K562 (cell line): ENCODE measurements around the gene P2RX3. TPM values are rescaled to one million over a fixed set of nuclear protein-coding genes. Genes with fewer than 3 reads are reported as not detected.
A peak's percentile ranks its signal among the peaks of the same experiment; 100 is the strongest.

ENCODE experiments used
- ATAC-seq: fragments of 200-7000 bp; cut with Tn5 transposase; 3 replicates; pipeline ENCODE4 v1.9.1; 2020; ENCODE audit warnings: moderate library complexity
- BruUV-seq: library from RNA; stranded (reverse); fragments of 400-500 nt; replicated peaks from 2 replicates; lab custom pipeline; 2021; lab: Mats Ljungman, UMichigan
- CTCF ChIA-PET: fragments of 300-600 bp; formaldehyde crosslinking; extraction: SDS; loops from one replicate; lab custom pipeline; 2021; ENCODE audit warnings: low intra/inter-chr PET ratio; lab: Yijun Ruan, JAX
- POLR2A ChIA-PET: fragments of 300-600, 350-650 bp; sonication (Branson Sonifier 250); formaldehyde crosslinking; extraction: SDS; loops from one replicate; lab custom pipeline; 2021; ENCODE audit warnings: antibody characterized with exemption, inconsistent platforms; lab: Yijun Ruan, JAX
- DNase-seq, 4 experiments: peaks; one replicate each; pipeline versions ENCODE4 v3.0.0 to v3.0.0-alpha.2; 2011 to 2018; ENCODE audit warnings: low spot score in 3 of 4, mixed read lengths in 3 of 4; ENCODE audit errors: extremely low read depth in 1 of 4
- FAIRE-seq: peaks from 2 replicates; lab custom pipeline; 2011; peaks lifted over from hg19 to GRCh38; lab: Jason Lieb, UNC
- H2AFZ ChIP-seq: 2 replicates; pipeline ENCODE4 v1.6.0; 2011; ENCODE audit warnings: low read depth, low read length, control low read depth, inconsistent platforms
- H3K27ac ChIP-seq: fragments of 200-600 bp; 3 replicates; pipeline ENCODE4 v1.8.0; 2011; ENCODE audit warnings: low read depth, mild to moderate bottlenecking, control low read depth, inconsistent platforms, low read length, moderate library complexity, mixed read lengths; ENCODE audit errors: extremely low read depth
- H3K27me3 ChIP-seq, 2 experiments: fragments of 300-600 bp in 1 of 2; 2 replicates in 1 of 2; 3 replicates in 1 of 2; pipeline versions ENCODE4 v1.6.0 to v1.8.0; 2011; ENCODE audit warnings: inconsistent platforms in 2 of 2, low read length in 2 of 2, mild to moderate bottlenecking in 1 of 2, mixed read lengths in 1 of 2, moderate library complexity in 1 of 2; ENCODE audit not compliant: control insufficient read depth in 2 of 2, insufficient read depth in 2 of 2
- H3K36me3 ChIP-seq: fragments of 300-600 bp; 3 replicates; pipeline ENCODE4 v1.8.0; 2011; ENCODE audit warnings: mild to moderate bottlenecking, low read length, inconsistent platforms; ENCODE audit not compliant: control insufficient read depth, insufficient read depth
- H3K4me1 ChIP-seq, 2 experiments: fragments of 200-600 bp in 1 of 2; replicated peaks in 1 of 2; 2 replicates in 1 of 2; 3 replicates in 1 of 2; pipeline versions ENCODE4 v1.5.1 to v1.8.0; 2011; ENCODE audit warnings: inconsistent platforms in 2 of 2, low read length in 2 of 2, mild to moderate bottlenecking in 1 of 2, mixed read lengths in 1 of 2, moderate library complexity in 1 of 2; ENCODE audit not compliant: control insufficient read depth in 2 of 2, insufficient read depth in 2 of 2
- H3K4me2 ChIP-seq: 2 replicates; pipeline ENCODE4 v1.6.1; 2011; ENCODE audit warnings: low read length, control low read depth, inconsistent platforms, mixed read lengths; ENCODE audit not compliant: insufficient read depth
- H3K4me3 ChIP-seq: fragments of 200-600 bp; sonication (generic), shearing (Covaris generic); 2 replicates; pipeline ENCODE4 v1.5.1; 2016; ENCODE audit warnings: control low read depth, inconsistent platforms
- H3K79me2 ChIP-seq: fragments of 200-600 bp; 3 replicates; pipeline ENCODE4 v1.8.0; 2011; ENCODE audit warnings: low read length, inconsistent platforms; ENCODE audit not compliant: control insufficient read depth, insufficient read depth
- H3K9ac ChIP-seq, 2 experiments: 2 replicates each; pipeline versions ENCODE4 v1.6.0 to v1.6.1; 2011; ENCODE audit warnings: low read depth in 2 of 2, low read length in 2 of 2, control low read depth in 1 of 2, inconsistent platforms in 1 of 2, mild to moderate bottlenecking in 1 of 2, mixed read lengths in 1 of 2; ENCODE audit not compliant: insufficient read depth in 1 of 2
- H3K9me1 ChIP-seq: one replicate; pipeline ENCODE4 v1.6.0; 2011; ENCODE audit warnings: inconsistent platforms, mild to moderate bottlenecking, low read length, moderate library complexity; ENCODE audit not compliant: control insufficient read depth, insufficient read depth
- H3K9me3 ChIP-seq: replicated peaks from 2 replicates; pipeline ENCODE4 v1.5.1; 2011; ENCODE audit warnings: low read depth, low read length, inconsistent platforms; ENCODE audit not compliant: control insufficient read depth, insufficient read depth
- H4K20me1 ChIP-seq: replicated peaks from 2 replicates; pipeline ENCODE4 v1.6.1; 2011; ENCODE audit warnings: low read length, inconsistent platforms, mixed read lengths; ENCODE audit not compliant: control insufficient read depth, insufficient read depth
- AFF4 ChIP-seq: sonication (generic); formaldehyde crosslinking; IDR thresholded peaks from 2 replicates; pipeline ENCODE4 v1.8.0; 2023; ENCODE audit warnings: mild to moderate bottlenecking, missing genetic modification reagents
- CBFB ChIP-seq: sonication (generic); formaldehyde crosslinking; IDR thresholded peaks from 2 replicates; pipeline ENCODE4 v1.4.0; 2020; ENCODE audit warnings: mild to moderate bottlenecking, missing genetic modification reagents
- HDAC3 ChIP-seq: fragments of 450-650 bp; IDR thresholded peaks from 2 replicates; pipeline ENCODE4 v1.6.1; 2018; ENCODE audit warnings: borderline replicate concordance, mild to moderate bottlenecking, moderate library complexity; ENCODE audit not compliant: partially characterized antibody
- HEY1 ChIP-seq: fragments of 250-450 bp; sonication (Bioruptor Pico); IDR thresholded peaks from 2 replicates; pipeline ENCODE4 v1.5.0; 2020; ENCODE audit warnings: mild to moderate bottlenecking, moderate library complexity, borderline replicate concordance
- MED1 ChIP-seq: sonication (generic); formaldehyde crosslinking; IDR thresholded peaks from 2 replicates; pipeline ENCODE4 v1.8.1; 2023; ENCODE audit warnings: missing genetic modification reagents, borderline replicate concordance
- NUFIP1 ChIP-seq: fragments of 450-650 bp; IDR thresholded peaks from 2 replicates; pipeline ENCODE4 v1.6.1; 2018; ENCODE audit not compliant: partially characterized antibody
- POLR2B ChIP-seq: fragments of 450-650 bp; IDR thresholded peaks from 2 replicates; pipeline ENCODE4 v1.6.1; 2018; ENCODE audit warnings: low read depth; ENCODE audit not compliant: partially characterized antibody
- PYGO2 ChIP-seq: fragments of 450-650 bp; IDR thresholded peaks from 2 replicates; pipeline ENCODE4 v1.6.1; 2016; ENCODE audit warnings: mild to moderate bottlenecking, missing genetic modification characterization, moderate library complexity, missing compliant biosample characterization
- RBFOX2 ChIP-seq: fragments of 200-400 bp; formaldehyde crosslinking; IDR thresholded peaks from 2 replicates; pipeline ENCODE4 v1.6.1; 2017; ENCODE audit warnings: low read depth, mild to moderate bottlenecking, low read length, moderate library complexity
- SMC3 ChIP-seq: conservative IDR thresholded peaks from 2 replicates; pipeline ENCODE4 v1.6.1; 2011; ENCODE audit warnings: low read depth, low read length, improper control_type of control experiment; ENCODE audit not compliant: insufficient read depth
- ZBTB33 ChIP-seq: sonication (generic); formaldehyde crosslinking; IDR thresholded peaks from 2 replicates; pipeline ENCODE4 v1.8.1; 2023; ENCODE audit warnings: mild to moderate bottlenecking, missing genetic modification reagents
- ZNF165 ChIP-seq: fragments of 250-450 bp; sonication (Bioruptor Pico); IDR thresholded peaks from 2 replicates; pipeline ENCODE4 v1.4.0; 2020; ENCODE audit warnings: borderline replicate concordance
- WGBS: fragments of 100-300 bp; shearing (Covaris generic); methylation state at CpG from one replicate; pipeline ENCODE4 v1.1.6; 2016; ENCODE audit warnings: low coverage, mixed read lengths; ENCODE audit not compliant: insufficient coverage; ENCODE audit errors: missing lambda C conversion rate; 5-methylcytosine and 5-hydroxymethylcytosine counted together
- in situ Hi-C: fragments of 300-500 bp; cut with MboI; formaldehyde crosslinking; loops from 4 replicates; pipeline ENCODE4 v1.15.0; 2018; ENCODE audit warnings: inconsistent platforms, mixed read lengths
- intact Hi-C: fragments of 100-400 bp; cut with micrococcal nuclease; formaldehyde crosslinking; loops from 2 replicates; pipeline ENCODE4 v1.14.2; 2022
- polyA plus RNA-seq, 8 experiments: library from polyadenylated mRNA; depleted of rRNA in 4 of 8; stranded (reverse) in 5 of 8; unstranded in 3 of 8; fragments of >200 nt; fragmentation: Nextera tagmentation in 2 of 8; fragmentation: Illumina TruSeq in 1 of 8; extraction: Ambion mirVana in 2 of 8; extraction: Trizol in 1 of 8; gene quantifications; 2 replicates each; pipeline versions ENCODE4 v1.2.1 to v1.2.3, GENCODE V29; 2011 to 2014; ENCODE audit warnings: inconsistent platforms in 1 of 8, missing spikeins in 1 of 8
- total RNA-seq, 7 experiments: library from RNA; depleted of rRNA in 6 of 7; stranded (reverse); fragments of >200 nt in 6 of 7; fragmentation: Illumina TruSeq in 2 of 7; extraction: Trizol in 2 of 7; gene quantifications; 2 replicates each; pipeline versions ENCODE4 v1.2.1 to v1.2.3, GENCODE V29; 2011 to 2021; ENCODE audit warnings: low replicate concordance in 1 of 7
- TF ChIP-seq, protein P1 (sequence below), 2 experiments: fragments of 450-650 bp in 1 of 2; sonication (generic) in 1 of 2; formaldehyde crosslinking in 1 of 2; IDR thresholded peaks in 1 of 2; conservative IDR thresholded peaks in 1 of 2; 2 replicates each; pipeline versions ENCODE4 v1.6.1 to v1.8.1; 2016 to 2023; ENCODE audit warnings: mild to moderate bottlenecking in 2 of 2, moderate library complexity in 2 of 2, inconsistent platforms in 1 of 2, missing genetic modification reagents in 1 of 2

The P2RX3 gene
- total and polyA plus RNA-seq, 9 of the 15 experiments (the other 6 are each of a cell fraction or from before 2014, with no cell fraction given) = not detected

DNA sequence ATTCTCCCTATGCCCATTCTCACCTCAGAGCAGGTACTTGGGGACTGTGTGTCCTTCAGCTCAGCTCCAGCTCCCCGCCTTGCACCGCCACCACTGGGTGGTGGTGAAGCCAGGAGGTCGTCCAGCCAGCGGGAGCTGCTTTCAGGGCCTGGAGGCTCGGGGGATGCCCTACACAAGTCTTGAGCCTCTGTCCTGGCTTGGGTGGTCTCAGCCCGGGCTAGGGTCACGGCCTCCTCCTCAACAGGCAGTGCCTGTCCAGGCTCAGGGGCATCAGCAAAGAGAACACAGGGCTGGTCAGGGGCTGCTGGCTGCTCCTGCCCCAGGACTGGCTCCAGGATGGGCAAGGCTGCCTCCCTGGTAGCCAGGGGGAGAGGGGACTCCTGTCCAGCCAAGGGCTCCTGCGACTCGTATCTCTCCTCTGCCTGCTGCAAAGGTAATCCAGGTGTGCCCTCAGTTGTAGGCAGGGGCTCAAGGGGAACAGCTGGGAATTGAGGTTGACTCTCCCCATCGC lies 25.6 kb upstream of the P2RX3 start:
- H3K4me2 ChIP-seq = no peak overlapping the region
- H3K27ac ChIP-seq = no peak overlapping the region
- H3K79me2 ChIP-seq = peaks cover 4% of the 10 kb centered on the region; the same call in 2 of the 3 replicates
- no peaks in the 10 kb centered on the region for H3K27me3 ChIP-seq
- ChIA-PET POLR2A (interaction anchor here (0.6 to 5.0 kb wide), 6 partner anchors 10 to 583 kb away, joined by 3 to 68 read pairs (median 4); partner anchors contain the start of gene TNKS1BP1), CTCF (no interaction called here)
- ATAC-seq = peak; percentile 6; the same call in 2 of the 3 replicates
- in situ Hi-C loops = no loop called here
- intact Hi-C loops = no loop called here
- no peak for FAIRE-seq
- 76% methylated on average over 9 of the region's 10 CpGs for WGBS
- no peak for DNase-seq
- H3K9ac ChIP-seq = peak overlapping the region in 1 of 2 experiments; percentile 73; a peak in 2 of 4 replicates
- no TSS peak for BruUV-seq
- H3K36me3 ChIP-seq = peaks cover 83% of the 10 kb centered on the region
- peaks cover 25 to 49% of the 10 kb centered on the region in 2 experiments for H3K4me1 ChIP-seq
- no peaks in the 10 kb centered on the region for H3K9me3 ChIP-seq
- H3K9me1 ChIP-seq = peaks cover 7% of the 10 kb centered on the region
- H3K4me3 ChIP-seq = no peak overlapping the region
- H2AFZ ChIP-seq = no peak overlapping the region
- H4K20me1 ChIP-seq = peaks cover 24% of the 10 kb centered on the region
- TF ChIP-seq HDAC3 (no peak), SMC3 (no peak), PYGO2 (tag) (no peak), ZBTB33 (CRISPR knock-in tag) (peak; percentile 100), NUFIP1 (no peak), CBFB (no peak), POLR2B (peak; percentile 3), MED1 (CRISPR knock-in tag) (no peak), ZNF165 (CRISPR knock-in tag) (no peak), RBFOX2 (0 out of 2 replicates have a peak, but pooled peaks have one; percentile 31), HEY1 (CRISPR knock-in tag) (no peak), AFF4 (CRISPR knock-in tag) (no peak)
- TF ChIP-seq, protein P1, sequence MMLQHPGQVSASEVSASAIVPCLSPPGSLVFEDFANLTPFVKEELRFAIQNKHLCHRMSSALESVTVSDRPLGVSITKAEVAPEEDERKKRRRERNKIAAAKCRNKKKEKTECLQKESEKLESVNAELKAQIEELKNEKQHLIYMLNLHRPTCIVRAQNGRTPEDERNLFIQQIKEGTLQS (IDR thresholded peaks at IDR 0.05) = peak; percentile 59
- TF ChIP-seq, protein P1 (CRISPR knock-in tag; conservative IDR thresholded peaks at IDR 0.05) = no peak
